Glutamatergic neuron (in vitro differentiated cells): Measurements from ENCODE around the gene WDR75. TPM values are rescaled to one million over a fixed set of nuclear protein-coding genes. Genes with fewer than 3 reads are reported as not detected.

Experiments
- DNase-seq: peaks from one replicate; pipeline ENCODE4 v3.0.0; 2022
- H3K27ac Mint-ChIP-seq: one replicate; pipeline ENCODE4 v1.8.0; 2020; ENCODE audit warnings: mild to moderate bottlenecking, mixed read lengths, inconsistent platforms; ENCODE audit not compliant: unreplicated experiment
- H3K27me3 Mint-ChIP-seq: one replicate; pipeline ENCODE4 v1.8.0; 2020; ENCODE audit warnings: mild to moderate bottlenecking, moderate library complexity, mixed read lengths, inconsistent platforms; ENCODE audit not compliant: unreplicated experiment
- H3K36me3 Mint-ChIP-seq: one replicate; pipeline ENCODE4 v1.8.0; 2020; ENCODE audit warnings: mild to moderate bottlenecking, mixed read lengths, inconsistent platforms; ENCODE audit not compliant: unreplicated experiment
- H3K4me1 Mint-ChIP-seq: one replicate; pipeline ENCODE4 v1.8.0; 2020; ENCODE audit warnings: mild to moderate bottlenecking, low read depth, mixed read lengths, inconsistent platforms; ENCODE audit not compliant: unreplicated experiment
- H3K4me3 Mint-ChIP-seq: one replicate; pipeline ENCODE4 v1.8.0; 2020; ENCODE audit warnings: mild to moderate bottlenecking, mixed read lengths, inconsistent platforms; ENCODE audit not compliant: unreplicated experiment
- H3K9me3 Mint-ChIP-seq: one replicate; pipeline ENCODE4 v1.8.0; 2020; ENCODE audit warnings: mild to moderate bottlenecking, moderate library complexity, mixed read lengths, inconsistent platforms; ENCODE audit not compliant: unreplicated experiment
- total RNA-seq: library from RNA; stranded (reverse); fragmentation: NEBNext Ultra II Directional; extraction: Animal tissue kit (Norgen Biotek cat#: 25700); gene quantifications from one replicate; pipeline ENCODE4 v1.2.1, GENCODE V29; 2021; ENCODE audit not compliant: unreplicated experiment
- TF ChIP-seq, protein P1 (sequence below): fragments of 200-600 bp; sonication (generic); IDR thresholded peaks from one replicate; pipeline ENCODE4 v1.5.0; 2021; ENCODE audit not compliant: partially characterized antibody, unreplicated experiment

WDR75 gene
- total RNA-seq, 1 donor from 2014 or later, result 41.4 TPM

DNA sequence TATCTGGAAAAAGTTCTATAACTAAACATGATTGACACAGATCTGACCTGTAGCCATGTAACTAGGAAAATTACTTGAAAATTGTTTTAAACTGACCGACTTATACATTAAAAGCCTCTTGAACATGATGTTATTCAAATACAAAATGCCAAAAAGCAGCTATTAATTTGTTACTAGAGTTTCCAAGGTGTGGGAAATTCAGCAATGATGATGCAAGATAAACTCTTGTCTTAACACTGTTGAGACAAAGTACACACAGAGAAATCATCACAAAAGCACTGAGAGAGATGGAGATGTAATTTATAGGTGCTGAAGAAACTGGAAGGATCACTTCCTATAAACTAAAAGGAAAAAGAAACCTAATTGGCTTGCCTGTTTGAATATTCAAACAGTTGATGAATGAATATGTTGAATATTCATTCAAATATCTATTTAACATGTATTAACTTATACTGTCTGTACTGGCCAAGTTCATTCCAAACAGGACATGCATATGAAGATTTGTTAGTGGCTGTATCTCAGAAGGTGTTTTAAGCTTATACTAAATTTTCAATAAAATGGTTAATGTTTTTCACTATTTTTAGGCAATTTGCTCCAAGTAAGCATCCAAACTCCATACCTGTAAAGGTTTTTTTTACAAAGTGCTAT lies 34.6 kb upstream of the WDR75 start:
- TF ChIP-seq, protein P1, sequence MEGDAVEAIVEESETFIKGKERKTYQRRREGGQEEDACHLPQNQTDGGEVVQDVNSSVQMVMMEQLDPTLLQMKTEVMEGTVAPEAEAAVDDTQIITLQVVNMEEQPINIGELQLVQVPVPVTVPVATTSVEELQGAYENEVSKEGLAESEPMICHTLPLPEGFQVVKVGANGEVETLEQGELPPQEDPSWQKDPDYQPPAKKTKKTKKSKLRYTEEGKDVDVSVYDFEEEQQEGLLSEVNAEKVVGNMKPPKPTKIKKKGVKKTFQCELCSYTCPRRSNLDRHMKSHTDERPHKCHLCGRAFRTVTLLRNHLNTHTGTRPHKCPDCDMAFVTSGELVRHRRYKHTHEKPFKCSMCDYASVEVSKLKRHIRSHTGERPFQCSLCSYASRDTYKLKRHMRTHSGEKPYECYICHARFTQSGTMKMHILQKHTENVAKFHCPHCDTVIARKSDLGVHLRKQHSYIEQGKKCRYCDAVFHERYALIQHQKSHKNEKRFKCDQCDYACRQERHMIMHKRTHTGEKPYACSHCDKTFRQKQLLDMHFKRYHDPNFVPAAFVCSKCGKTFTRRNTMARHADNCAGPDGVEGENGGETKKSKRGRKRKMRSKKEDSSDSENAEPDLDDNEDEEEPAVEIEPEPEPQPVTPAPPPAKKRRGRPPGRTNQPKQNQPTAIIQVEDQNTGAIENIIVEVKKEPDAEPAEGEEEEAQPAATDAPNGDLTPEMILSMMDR, result no peak
- no peak for DNase-seq
- Mint-ChIP-seq H3K27me3 (no peaks in the 10 kb centered on the region), H3K4me1 (no peaks in the 10 kb centered on the region), H3K27ac (no peak overlapping the region), H3K36me3 (no peaks in the 10 kb centered on the region), H3K9me3 (peaks cover 2% of the 10 kb centered on the region), H3K4me3 (no peak overlapping the region)

GRCh38 chr2:189407281-189408209 lies 33.7 kb upstream of the WDR75 start:
- TF ChIP-seq, protein P1, result no peak
- Mint-ChIP-seq H3K4me3 (no peak overlapping the region), H3K4me1 (no peaks in the 10 kb centered on the region), H3K27me3 (no peaks in the 10 kb centered on the region), H3K9me3 (peaks cover 2% of the 10 kb centered on the region), H3K27ac (no peak overlapping the region), H3K36me3 (no peaks in the 10 kb centered on the region)
- DNase-seq, result no peak

- Mint-ChIP-seq H3K27ac (no peak overlapping the region), H3K4me3 (no peak overlapping the region), H3K36me3 (no peaks in the 10 kb centered on the region), H3K9me3 (peaks cover 2% of the 10 kb centered on the region), H3K4me1 (no peaks in the 10 kb centered on the region), H3K27me3 (no peaks in the 10 kb centered on the region)
- DNase-seq, result no peak
- TF ChIP-seq, protein P1, result no peak
These were observed 33.0 kb upstream of the WDR75 start for GRCh38 chr2:189408294-189408693.

GRCh38 chr2:189409131-189409530 lies 32.1 kb upstream of the WDR75 start:
- DNase-seq, result no peak
- Mint-ChIP-seq H3K27ac (no peak overlapping the region), H3K4me1 (no peaks in the 10 kb centered on the region), H3K27me3 (no peaks in the 10 kb centered on the region), H3K36me3 (no peaks in the 10 kb centered on the region), H3K9me3 (peaks cover 2% of the 10 kb centered on the region), H3K4me3 (no peak overlapping the region)
- TF ChIP-seq, protein P1, result no peak

DNA sequence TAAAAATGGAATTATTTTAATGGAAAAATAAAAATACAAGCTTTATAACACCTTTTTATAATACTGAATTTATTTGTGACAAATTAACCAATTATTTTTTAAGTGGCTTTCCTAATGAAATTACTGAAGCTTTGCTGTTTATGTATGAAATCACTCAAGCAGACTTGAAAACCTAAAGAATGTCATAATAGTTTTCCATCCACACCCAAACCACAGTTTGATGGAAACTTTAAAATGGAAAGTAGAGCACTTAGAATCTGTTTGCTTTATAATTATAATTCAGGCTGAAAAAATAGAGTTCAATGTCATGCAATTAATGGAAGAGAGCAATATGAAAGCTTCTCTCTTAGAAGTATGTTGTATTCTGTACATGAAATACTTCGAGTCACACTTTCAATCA lies 31.6 kb upstream of the WDR75 start:
- no peak overlapping the region for H3K27ac Mint-ChIP-seq
- TF ChIP-seq, protein P1, result no peak
- no peaks in the 10 kb centered on the region for H3K36me3 Mint-ChIP-seq
- no peaks in the 10 kb centered on the region for H3K9me3 Mint-ChIP-seq
- H3K4me3 Mint-ChIP-seq, result no peak overlapping the region
- no peaks in the 10 kb centered on the region for H3K4me1 Mint-ChIP-seq
- no peaks in the 10 kb centered on the region for H3K27me3 Mint-ChIP-seq
- no peak for DNase-seq
